Activated CD8-positive, alpha-beta T cell treated with anti-CD3 and anti-CD28 coated beads for 36 hours (primary cell): Measurements from ENCODE around the gene RASGRP4. TPM values are rescaled to one million over a fixed set of nuclear protein-coding genes. Genes with fewer than 3 reads are reported as not detected.

ENCODE experiments used
- ATAC-seq: fragments of 200-7000 bp; cut with Tn5 transposase; one replicate; pipeline ENCODE4 v1.10.0; 2021; ENCODE audit warnings: mild to moderate bottlenecking, moderate library complexity
- CTCF ChIA-PET: fragments of 350-600 bp; sonication (Branson Sonifier 250); formaldehyde crosslinking; loops from one replicate; lab custom pipeline; 2021; ENCODE audit warnings: antibody characterized with exemption; lab: Charles Lee
- POLR2A ChIA-PET: fragments of 350-600 bp; sonication (Branson Sonifier 250); formaldehyde crosslinking; loops from one replicate; lab custom pipeline; 2021; ENCODE audit warnings: antibody characterized with exemption; lab: Charles Lee
- DNase-seq: peaks from one replicate; pipeline ENCODE4 v3.0.0-alpha.2; 2020
- H3K27ac Mint-ChIP-seq: one replicate; pipeline ENCODE4 v1.8.0; 2021; ENCODE audit warnings: mild to moderate bottlenecking, mixed read lengths
- H3K27me3 Mint-ChIP-seq: one replicate; pipeline ENCODE4 v1.8.0; 2021; ENCODE audit warnings: mixed read lengths
- H3K36me3 Mint-ChIP-seq: one replicate; pipeline ENCODE4 v1.8.0; 2021; ENCODE audit warnings: low read depth, mixed read lengths
- H3K4me1 Mint-ChIP-seq: one replicate; pipeline ENCODE4 v1.8.0; 2021; ENCODE audit warnings: low read depth, mixed read lengths
- H3K4me3 Mint-ChIP-seq: one replicate; pipeline ENCODE4 v1.8.0; 2021; ENCODE audit warnings: mild to moderate bottlenecking, moderate library complexity, mixed read lengths
- H3K9me3 Mint-ChIP-seq: one replicate; pipeline ENCODE4 v1.8.0; 2021; ENCODE audit warnings: mixed read lengths
- CTCF ChIP-seq: fragments of 200-600 bp; IDR thresholded peaks from one replicate; pipeline ENCODE4 v1.8.0; 2022; ENCODE audit warnings: antibody characterized with exemption, mild to moderate bottlenecking
- intact Hi-C: fragments of 100-400 bp; cut with micrococcal nuclease; formaldehyde crosslinking; loops from one replicate; pipeline ENCODE4 v1.10.0; 2022
- total RNA-seq, 2 experiments: library from RNA; stranded (reverse); gene quantifications; one replicate each; pipeline ENCODE4 v1.2.3, GENCODE V29; 2021

Gene RASGRP4
- total RNA-seq, 2 experiments from 2014 or later: 1.4 to 1.8 TPM

GRCh38 chr19:38400361-38400760 is 25.7 kb downstream of the RASGRP4 start:
- intact Hi-C loops: loop anchor here (10.0 kb wide), 1 partner anchor 234 kb away; no protein-coding TSS in a partner anchor
- peaks cover 15% of the 10 kb centered on the region for H3K4me1 Mint-ChIP-seq
- no peak for TF ChIP-seq CTCF
- H3K4me3 Mint-ChIP-seq: no peak overlapping the region
- no peak overlapping the region for H3K27ac Mint-ChIP-seq
- CTCF ChIA-PET: no interaction called here
- no peak for ATAC-seq
- peaks cover 3% of the 10 kb centered on the region for H3K27me3 Mint-ChIP-seq
- H3K9me3 Mint-ChIP-seq: no peaks in the 10 kb centered on the region
- POLR2A ChIA-PET: interaction anchor here (1.8 kb wide), 1 partner anchor 12 kb away, joined by 5 read pairs; the partner anchor contains the start of genes GGN and SPRED3
- peaks cover 7% of the 10 kb centered on the region for H3K36me3 Mint-ChIP-seq
- DNase-seq: no peak

GRCh38 chr19:38399537-38399936 is 26.5 kb downstream of the RASGRP4 start:
- TF ChIP-seq CTCF: no peak
- ATAC-seq (no peak), DNase-seq (no peak)
- H3K4me1 Mint-ChIP-seq: peaks cover 19% of the 10 kb centered on the region
- no peak overlapping the region for H3K4me3 Mint-ChIP-seq
- POLR2A ChIA-PET: interaction anchor here (1.8 kb wide), 1 partner anchor 11 kb away, joined by 5 read pairs; the partner anchor contains the start of genes GGN and SPRED3
- no peaks in the 10 kb centered on the region for H3K9me3 Mint-ChIP-seq
- intact Hi-C loops: no loop called here
- peaks cover 5% of the 10 kb centered on the region for H3K36me3 Mint-ChIP-seq
- H3K27ac Mint-ChIP-seq: no peak overlapping the region
- CTCF ChIA-PET: interaction anchor here (0.8 to 0.9 kb wide), 2 partner anchors 235 to 257 kb away, joined by 3 to 4 read pairs; no protein-coding TSS in a partner anchor
- H3K27me3 Mint-ChIP-seq: peaks cover 3% of the 10 kb centered on the region

GRCh38 chr19:38399081-38399480 is 26.9 kb downstream of the RASGRP4 start:
- Mint-ChIP-seq H3K4me3 (no peak overlapping the region), H3K27ac (no peak overlapping the region), H3K36me3 (peaks cover 5% of the 10 kb centered on the region), H3K27me3 (peaks cover 4% of the 10 kb centered on the region), H3K4me1 (peaks cover 21% of the 10 kb centered on the region), H3K9me3 (no peaks in the 10 kb centered on the region)
- DNase-seq (no peak), ATAC-seq (no peak)
- CTCF ChIA-PET: interaction anchor here (0.9 kb wide), 1 partner anchor 257 kb away, joined by 3 read pairs; no protein-coding TSS in a partner anchor
- POLR2A ChIA-PET: interaction anchor here (1.8 kb wide), 1 partner anchor 11 kb away, joined by 5 read pairs; the partner anchor contains the start of genes GGN and SPRED3
- intact Hi-C loops: no loop called here
- no peak for TF ChIP-seq CTCF

- peak overlapping the region; percentile 56 for H3K27ac Mint-ChIP-seq
These were observed 30.5 kb downstream of the RASGRP4 start for GRCh38 chr19:38395381-38396114.

More at GRCh38 chr19:38395381-38396114, 30.5 kb downstream of the RASGRP4 start:
- DNase-seq: peak; percentile 54
- no peak for TF ChIP-seq CTCF
- Mint-ChIP-seq H3K27me3 (peaks cover 16% of the 10 kb centered on the region), H3K4me3 (peak overlapping the region; percentile 71), H3K9me3 (no peaks in the 10 kb centered on the region), H3K4me1 (peaks cover 18% of the 10 kb centered on the region), H3K36me3 (peaks cover 5% of the 10 kb centered on the region)
- POLR2A ChIA-PET: interaction anchor here (1.1 to 2.6 kb wide), 3 partner anchors 9 to 15 kb away, joined by 5 to 11 read pairs (median 7); no protein-coding TSS in a partner anchor
- CTCF ChIA-PET: interaction anchor here (0.6 to 1.1 kb wide), 2 partner anchors 19 to 497 kb away, joined by 3 read pairs; no protein-coding TSS in a partner anchor
- ATAC-seq: peak; percentile 78
- intact Hi-C loops: no loop called here
